K562 (cell line): ENCODE data around the gene NPHP3. TPM values are rescaled to one million over a fixed set of nuclear protein-coding genes. Genes with fewer than 3 reads are reported as not detected.

Experiments used
- GABPA ChIP-seq: fragments of 200-800 bp; sonication (Bioruptor generic); conservative IDR thresholded peaks from 2 replicates; pipeline ENCODE4 v1.6.1; 2016; ENCODE audit warnings: low read depth, missing genetic modification characterization, missing compliant biosample characterization
- NRF1 ChIP-seq, 2 experiments: fragments of 450-650 bp; IDR thresholded peaks in 1 of 2; conservative IDR thresholded peaks in 1 of 2; 2 replicates each; pipeline ENCODE4 v1.6.1; 2014; ENCODE audit warnings: mild to moderate bottlenecking in 2 of 2
- POLR2G ChIP-seq: fragments of 200-400 bp; formaldehyde crosslinking; IDR thresholded peaks from 2 replicates; pipeline ENCODE4 v1.6.1; 2017; ENCODE audit warnings: low read depth, mild to moderate bottlenecking, antibody characterized with exemption, low read length, moderate library complexity
- PPARD ChIP-seq: fragments of 250-450 bp; sonication (Bioruptor Pico); IDR thresholded peaks from 2 replicates; pipeline ENCODE4 v1.8.0; 2022; ENCODE audit warnings: inconsistent platforms, mild to moderate bottlenecking, moderate library complexity
- SAFB ChIP-seq: fragments of 200-400 bp; formaldehyde crosslinking; IDR thresholded peaks from 2 replicates; pipeline ENCODE4 v1.6.1; 2017; ENCODE audit warnings: low read depth, low read length, borderline replicate concordance
- ZNF174 ChIP-seq: fragments of 250-450 bp; sonication (Bioruptor Pico); IDR thresholded peaks from 2 replicates; pipeline ENCODE4 v1.4.0; 2020; ENCODE audit warnings: mild to moderate bottlenecking
- ZNF263 ChIP-seq: sonication (generic); formaldehyde crosslinking; IDR thresholded peaks from 2 replicates; pipeline ENCODE4 v1.8.0; 2022; ENCODE audit warnings: mild to moderate bottlenecking, missing genetic modification reagents, borderline replicate concordance
- ZNF507 ChIP-seq: conservative IDR thresholded peaks from 2 replicates; pipeline ENCODE4 v1.6.1; 2017; ENCODE audit warnings: missing genetic modification characterization, missing compliant biosample characterization
- polyA plus RNA-seq, 8 experiments: library from polyadenylated mRNA; depleted of rRNA in 4 of 8; stranded (reverse) in 5 of 8; unstranded in 3 of 8; fragments of >200 nt; fragmentation: Nextera tagmentation in 2 of 8; fragmentation: Illumina TruSeq in 1 of 8; extraction: Ambion mirVana in 2 of 8; extraction: Trizol in 1 of 8; gene quantifications; 2 replicates each; pipeline versions ENCODE4 v1.2.1 to v1.2.3, GENCODE V29; 2011 to 2014; ENCODE audit warnings: inconsistent platforms in 1 of 8, missing spikeins in 1 of 8
- total RNA-seq, 7 experiments: library from RNA; depleted of rRNA in 6 of 7; stranded (reverse); fragments of >200 nt in 6 of 7; fragmentation: Illumina TruSeq in 2 of 7; extraction: Trizol in 2 of 7; gene quantifications; 2 replicates each; pipeline versions ENCODE4 v1.2.1 to v1.2.3, GENCODE V29; 2011 to 2021; ENCODE audit warnings: low replicate concordance in 1 of 7
- TF ChIP-seq, protein P1 (sequence below), 2 experiments: IDR thresholded peaks; 2 replicates each; pipeline ENCODE4 v1.6.1; 2012; ENCODE audit warnings: improper control_type of control experiment in 2 of 2, low read depth in 2 of 2, low read length in 2 of 2, borderline replicate concordance in 1 of 2
- TF ChIP-seq, protein P2 (sequence below): fragments of 250-450 bp; sonication (Bioruptor Pico); IDR thresholded peaks from 2 replicates; pipeline ENCODE4 v1.9.0; 2021; ENCODE audit warnings: mild to moderate bottlenecking, inconsistent platforms
- TF ChIP-seq, protein P3 (sequence below), 2 experiments: fragments of 450-650 bp in 1 of 2; sonication (generic) in 1 of 2; formaldehyde crosslinking in 1 of 2; IDR thresholded peaks; 2 replicates each; pipeline versions ENCODE4 v1.7.1 to v1.9.0; 2016 to 2022; ENCODE audit warnings: inconsistent platforms in 1 of 2, mild to moderate bottlenecking in 1 of 2, missing genetic modification reagents in 1 of 2

The NPHP3 gene
- total and polyA plus RNA-seq, 9 of the 15 experiments (the other 6 are each of a cell fraction or from before 2014, with no cell fraction given), result 0.62 to 13.2 (median 5.8) TPM

DNA sequence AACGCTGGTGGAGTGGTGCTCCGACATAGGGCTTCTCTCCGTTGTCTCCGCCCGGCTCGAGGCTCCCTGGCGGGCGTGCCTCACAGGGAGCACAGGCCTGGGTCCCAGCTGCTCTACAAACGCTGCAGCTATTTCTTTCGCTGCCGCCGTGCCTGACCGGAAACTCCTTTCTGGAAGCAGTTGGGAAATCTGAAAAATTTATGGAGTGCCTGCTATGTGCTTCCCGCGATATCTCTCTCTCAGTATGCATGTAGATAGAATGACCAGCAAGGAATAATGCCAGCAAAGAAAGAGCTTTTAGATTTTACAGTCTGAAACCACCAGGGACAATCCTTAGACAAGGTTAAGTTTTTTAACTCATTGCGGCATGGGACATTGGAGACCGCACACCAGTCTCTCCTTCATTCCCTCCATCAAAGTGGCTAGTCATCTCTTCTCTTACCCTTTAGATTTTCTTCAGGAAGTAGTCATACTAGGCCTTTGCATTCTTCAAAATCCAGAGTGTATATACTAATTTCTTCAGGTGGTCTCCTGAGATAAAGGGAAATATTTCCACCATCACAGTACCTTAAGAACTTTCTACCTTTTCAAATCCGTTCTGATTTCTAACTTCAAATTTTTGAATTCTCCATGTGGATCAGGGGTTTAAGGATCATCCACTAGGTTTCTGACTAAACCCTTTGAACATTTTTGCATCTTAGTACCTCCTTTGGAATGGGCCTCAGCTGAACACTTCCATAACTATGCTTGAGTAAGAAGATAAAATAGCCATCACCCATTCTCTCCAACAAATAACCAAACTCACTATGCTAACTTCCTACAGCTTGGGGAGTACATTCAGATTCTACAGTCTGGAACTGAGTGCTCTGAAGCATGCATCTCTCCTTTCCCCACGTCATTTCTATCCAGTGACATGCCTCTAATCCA is 1.1 kb upstream of the NPHP3 start (continued):
- TF ChIP-seq, protein P1, sequence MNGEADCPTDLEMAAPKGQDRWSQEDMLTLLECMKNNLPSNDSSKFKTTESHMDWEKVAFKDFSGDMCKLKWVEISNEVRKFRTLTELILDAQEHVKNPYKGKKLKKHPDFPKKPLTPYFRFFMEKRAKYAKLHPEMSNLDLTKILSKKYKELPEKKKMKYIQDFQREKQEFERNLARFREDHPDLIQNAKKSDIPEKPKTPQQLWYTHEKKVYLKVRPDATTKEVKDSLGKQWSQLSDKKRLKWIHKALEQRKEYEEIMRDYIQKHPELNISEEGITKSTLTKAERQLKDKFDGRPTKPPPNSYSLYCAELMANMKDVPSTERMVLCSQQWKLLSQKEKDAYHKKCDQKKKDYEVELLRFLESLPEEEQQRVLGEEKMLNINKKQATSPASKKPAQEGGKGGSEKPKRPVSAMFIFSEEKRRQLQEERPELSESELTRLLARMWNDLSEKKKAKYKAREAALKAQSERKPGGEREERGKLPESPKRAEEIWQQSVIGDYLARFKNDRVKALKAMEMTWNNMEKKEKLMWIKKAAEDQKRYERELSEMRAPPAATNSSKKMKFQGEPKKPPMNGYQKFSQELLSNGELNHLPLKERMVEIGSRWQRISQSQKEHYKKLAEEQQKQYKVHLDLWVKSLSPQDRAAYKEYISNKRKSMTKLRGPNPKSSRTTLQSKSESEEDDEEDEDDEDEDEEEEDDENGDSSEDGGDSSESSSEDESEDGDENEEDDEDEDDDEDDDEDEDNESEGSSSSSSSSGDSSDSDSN (IDR thresholded peaks at IDR 0.05; ENCODE audit: borderline replicate concordance in 1 of 2, low read depth in 2 of 2, low read length in 2 of 2), result 0 out of 4 replicates have a peak, but pooled peaks of 1 of the 2 experiments have one; percentile 26
- TF ChIP-seq, protein P2, sequence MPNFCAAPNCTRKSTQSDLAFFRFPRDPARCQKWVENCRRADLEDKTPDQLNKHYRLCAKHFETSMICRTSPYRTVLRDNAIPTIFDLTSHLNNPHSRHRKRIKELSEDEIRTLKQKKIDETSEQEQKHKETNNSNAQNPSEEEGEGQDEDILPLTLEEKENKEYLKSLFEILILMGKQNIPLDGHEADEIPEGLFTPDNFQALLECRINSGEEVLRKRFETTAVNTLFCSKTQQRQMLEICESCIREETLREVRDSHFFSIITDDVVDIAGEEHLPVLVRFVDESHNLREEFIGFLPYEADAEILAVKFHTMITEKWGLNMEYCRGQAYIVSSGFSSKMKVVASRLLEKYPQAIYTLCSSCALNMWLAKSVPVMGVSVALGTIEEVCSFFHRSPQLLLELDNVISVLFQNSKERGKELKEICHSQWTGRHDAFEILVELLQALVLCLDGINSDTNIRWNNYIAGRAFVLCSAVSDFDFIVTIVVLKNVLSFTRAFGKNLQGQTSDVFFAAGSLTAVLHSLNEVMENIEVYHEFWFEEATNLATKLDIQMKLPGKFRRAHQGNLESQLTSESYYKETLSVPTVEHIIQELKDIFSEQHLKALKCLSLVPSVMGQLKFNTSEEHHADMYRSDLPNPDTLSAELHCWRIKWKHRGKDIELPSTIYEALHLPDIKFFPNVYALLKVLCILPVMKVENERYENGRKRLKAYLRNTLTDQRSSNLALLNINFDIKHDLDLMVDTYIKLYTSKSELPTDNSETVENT (CRISPR knock-in tag), result 0 out of 2 replicates have a peak, but pooled peaks have one; percentile 60
- no peak for TF ChIP-seq ZNF507
- no peak for TF ChIP-seq ZNF174 (CRISPR knock-in tag)
- TF ChIP-seq GABPA (tag), result 0 out of 2 replicates have a peak, but pooled peaks have one; percentile 30
- TF ChIP-seq SAFB, result peak; percentile 38; the same call in 1 of the 2 replicates
- peak in 1 of 2 experiments; percentile 43; a peak in 3 of 4 replicates for TF ChIP-seq NRF1 (conservative IDR thresholded peaks at IDR 0.05 in 1 of 2, IDR thresholded peaks at IDR 0.05 in 1 of 2)
- TF ChIP-seq ZNF263, result peak; percentile 76
- TF ChIP-seq POLR2G, result peak; percentile 49
- TF ChIP-seq, protein P3, sequence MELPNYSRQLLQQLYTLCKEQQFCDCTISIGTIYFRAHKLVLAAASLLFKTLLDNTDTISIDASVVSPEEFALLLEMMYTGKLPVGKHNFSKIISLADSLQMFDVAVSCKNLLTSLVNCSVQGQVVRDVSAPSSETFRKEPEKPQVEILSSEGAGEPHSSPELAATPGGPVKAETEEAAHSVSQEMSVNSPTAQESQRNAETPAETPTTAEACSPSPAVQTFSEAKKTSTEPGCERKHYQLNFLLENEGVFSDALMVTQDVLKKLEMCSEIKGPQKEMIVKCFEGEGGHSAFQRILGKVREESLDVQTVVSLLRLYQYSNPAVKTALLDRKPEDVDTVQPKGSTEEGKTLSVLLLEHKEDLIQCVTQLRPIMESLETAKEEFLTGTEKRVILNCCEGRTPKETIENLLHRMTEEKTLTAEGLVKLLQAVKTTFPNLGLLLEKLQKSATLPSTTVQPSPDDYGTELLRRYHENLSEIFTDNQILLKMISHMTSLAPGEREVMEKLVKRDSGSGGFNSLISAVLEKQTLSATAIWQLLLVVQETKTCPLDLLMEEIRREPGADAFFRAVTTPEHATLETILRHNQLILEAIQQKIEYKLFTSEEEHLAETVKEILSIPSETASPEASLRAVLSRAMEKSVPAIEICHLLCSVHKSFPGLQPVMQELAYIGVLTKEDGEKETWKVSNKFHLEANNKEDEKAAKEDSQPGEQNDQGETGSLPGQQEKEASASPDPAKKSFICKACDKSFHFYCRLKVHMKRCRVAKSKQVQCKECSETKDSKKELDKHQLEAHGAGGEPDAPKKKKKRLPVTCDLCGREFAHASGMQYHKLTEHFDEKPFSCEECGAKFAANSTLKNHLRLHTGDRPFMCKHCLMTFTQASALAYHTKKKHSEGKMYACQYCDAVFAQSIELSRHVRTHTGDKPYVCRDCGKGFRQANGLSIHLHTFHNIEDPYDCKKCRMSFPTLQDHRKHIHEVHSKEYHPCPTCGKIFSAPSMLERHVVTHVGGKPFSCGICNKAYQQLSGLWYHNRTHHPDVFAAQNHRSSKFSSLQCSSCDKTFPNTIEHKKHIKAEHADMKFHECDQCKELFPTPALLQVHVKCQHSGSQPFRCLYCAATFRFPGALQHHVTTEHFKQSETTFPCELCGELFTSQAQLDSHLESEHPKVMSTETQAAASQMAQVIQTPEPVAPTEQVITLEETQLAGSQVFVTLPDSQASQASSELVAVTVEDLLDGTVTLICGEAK (IDR thresholded peaks at IDR 0.05), result peak; percentile 62
- TF ChIP-seq, protein P3 (CRISPR knock-in tag; IDR thresholded peaks at IDR 0.05), result no peak
- TF ChIP-seq PPARD (CRISPR knock-in tag), result no peak
